PC-9 (cell line): ENCODE results near the gene SULT1C4.

Experiments used
- EZH2 ChIP-seq: fragments of 200-600 bp; sonication (generic); IDR thresholded peaks from 2 replicates; pipeline ENCODE4 v1.8.0; 2017; ENCODE audit warnings: antibody characterized with exemption, low read depth
- TF ChIP-seq, protein P1 (sequence below): fragments of 200-600 bp; sonication (generic); conservative IDR thresholded peaks from 2 replicates; pipeline ENCODE4 v1.6.1; 2017; ENCODE audit warnings: mixed run types, antibody characterized with exemption, mild to moderate bottlenecking, moderate library complexity

DNA sequence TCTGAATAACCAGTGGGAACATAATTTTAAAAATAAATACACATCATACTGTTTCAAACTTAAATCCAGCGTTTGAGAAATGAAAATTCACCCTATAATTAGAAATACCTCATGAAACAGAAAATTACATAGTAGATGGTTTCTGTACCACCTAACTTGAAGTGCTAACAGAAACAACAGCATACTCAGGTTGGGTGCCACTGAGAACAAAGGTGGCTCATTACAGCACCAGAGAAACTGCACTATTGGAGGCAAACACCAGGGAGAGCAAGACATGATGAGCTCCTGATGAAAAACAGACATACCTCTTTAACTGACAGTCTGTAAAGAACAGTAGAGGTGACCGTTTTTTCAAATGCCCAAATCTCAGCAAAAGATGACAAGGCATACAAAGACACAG, 12.6 kb downstream of the SULT1C4 start:
- TF ChIP-seq, protein P1, sequence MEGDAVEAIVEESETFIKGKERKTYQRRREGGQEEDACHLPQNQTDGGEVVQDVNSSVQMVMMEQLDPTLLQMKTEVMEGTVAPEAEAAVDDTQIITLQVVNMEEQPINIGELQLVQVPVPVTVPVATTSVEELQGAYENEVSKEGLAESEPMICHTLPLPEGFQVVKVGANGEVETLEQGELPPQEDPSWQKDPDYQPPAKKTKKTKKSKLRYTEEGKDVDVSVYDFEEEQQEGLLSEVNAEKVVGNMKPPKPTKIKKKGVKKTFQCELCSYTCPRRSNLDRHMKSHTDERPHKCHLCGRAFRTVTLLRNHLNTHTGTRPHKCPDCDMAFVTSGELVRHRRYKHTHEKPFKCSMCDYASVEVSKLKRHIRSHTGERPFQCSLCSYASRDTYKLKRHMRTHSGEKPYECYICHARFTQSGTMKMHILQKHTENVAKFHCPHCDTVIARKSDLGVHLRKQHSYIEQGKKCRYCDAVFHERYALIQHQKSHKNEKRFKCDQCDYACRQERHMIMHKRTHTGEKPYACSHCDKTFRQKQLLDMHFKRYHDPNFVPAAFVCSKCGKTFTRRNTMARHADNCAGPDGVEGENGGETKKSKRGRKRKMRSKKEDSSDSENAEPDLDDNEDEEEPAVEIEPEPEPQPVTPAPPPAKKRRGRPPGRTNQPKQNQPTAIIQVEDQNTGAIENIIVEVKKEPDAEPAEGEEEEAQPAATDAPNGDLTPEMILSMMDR, result no peak
- no peak for TF ChIP-seq EZH2
